D721Med (cell line): ENCODE measurements around the gene SULT2A1.
"Not testable (repeated sequence)": the region's sequence is repeated elsewhere in the genome, so short reads cannot be mapped to it uniquely, and the experiment has no call there.

ENCODE experiments used
- DNase-seq: peaks from one replicate; pipeline ENCODE4 v3.0.0; 2011; ENCODE audit warnings: low spot score; ENCODE audit not compliant: insufficient read length
- FAIRE-seq: peaks from 2 replicates; lab custom pipeline; 2011; peaks lifted over from hg19 to GRCh38; lab: Jason Lieb, UNC
- CTCF ChIP-seq: IDR thresholded peaks from 2 replicates; pipeline ENCODE4 v1.5.1; 2012; ENCODE audit warnings: mild to moderate bottlenecking, control low read depth; ENCODE audit not compliant: insufficient read depth; ENCODE audit errors: missing control alignments

The SULT2A1 gene

GRCh38 chr19:47860602-47861297, 25.4 kb downstream of the SULT2A1 start:
- FAIRE-seq, result no peak
- no peak for TF ChIP-seq CTCF
- DNase-seq, result no peak

GRCh38 chr19:47859838-47860237, 26.3 kb downstream of the SULT2A1 start:
- FAIRE-seq, DNase-seq: not testable (repeated sequence)

GRCh38 chr19:47858646-47859285, 27.3 kb downstream of the SULT2A1 start, which contains the start of gene TPRX2:
TPRX2 (plus strand) TSS chr19:47859235; CDS start chr19:47859247, 12 bp downstream.
- not testable (repeated sequence) for DNase-seq, FAIRE-seq

GRCh38 chr19:47858231-47858630, 27.9 kb downstream of the SULT2A1 start:
- FAIRE-seq, result not testable (repeated sequence)

GRCh38 chr19:47854459-47854858, 31.7 kb downstream of the SULT2A1 start:
- no peak for TF ChIP-seq CTCF
- DNase-seq, result no peak
- FAIRE-seq, result peak; percentile 32

More at GRCh38 chr19:47858231-47858630, 27.9 kb downstream of the SULT2A1 start:
- DNase-seq, result not testable (repeated sequence)

GRCh38 chr19:47853003-47853402, 33.1 kb downstream of the SULT2A1 start:
- DNase-seq (no peak), FAIRE-seq (no peak)
- no peak for TF ChIP-seq CTCF

- TF ChIP-seq CTCF, result peak; percentile 42
- DNase-seq, result no peak
Measured at GRCh38 chr19:47848823-47849473, 37.2 kb downstream of the SULT2A1 start.

GRCh38 chr19:47848425-47848822, 37.7 kb downstream of the SULT2A1 start:
- DNase-seq (no peak), FAIRE-seq (no peak)

More at GRCh38 chr19:47848823-47849473, 37.2 kb downstream of the SULT2A1 start:
- peak; percentile 96 for FAIRE-seq

More at GRCh38 chr19:47848425-47848822, 37.7 kb downstream of the SULT2A1 start:
- TF ChIP-seq CTCF, result no peak
